HepG2 (cell line): Measurements from ENCODE around the gene SERTAD3. TPM values are rescaled to one million over a fixed set of nuclear protein-coding genes. Genes with fewer than 3 reads are reported as not detected.

ENCODE experiments used
- CREB1 ChIP-seq, 2 experiments: fragments of 450-650 bp in 1 of 2; IDR thresholded peaks; 2 replicates each; pipeline ENCODE4 v1.6.1; 2016 to 2017; ENCODE audit warnings: control low read depth in 1 of 2, mild to moderate bottlenecking in 1 of 2, missing compliant biosample characterization in 1 of 2, missing genetic modification characterization in 1 of 2
- GATAD2A ChIP-seq: IDR thresholded peaks from 2 replicates; pipeline ENCODE4 v1.6.1; 2016
- NFKB2 ChIP-seq: sonication (generic); formaldehyde crosslinking; IDR thresholded peaks from 2 replicates; pipeline ENCODE4 v1.4.0; 2020; ENCODE audit warnings: missing genetic modification reagents, borderline replicate concordance
- PITX1 ChIP-seq: sonication (generic); formaldehyde crosslinking; IDR thresholded peaks from 2 replicates; pipeline ENCODE4 v1.5.1; 2020; ENCODE audit warnings: mild to moderate bottlenecking, missing genetic modification reagents
- RORA ChIP-seq: sonication (generic); formaldehyde crosslinking; IDR thresholded peaks from 2 replicates; pipeline ENCODE4 v1.5.0; 2020; ENCODE audit warnings: mild to moderate bottlenecking, missing genetic modification reagents, moderate library complexity
- RXRA ChIP-seq: sonication (generic); formaldehyde crosslinking; IDR thresholded peaks from 2 replicates; pipeline ENCODE4 v1.5.1; 2020; ENCODE audit warnings: missing genetic modification reagents
- SAP130 ChIP-seq: IDR thresholded peaks from 2 replicates; pipeline ENCODE4 v1.6.1; 2016; ENCODE audit warnings: low read depth
- SIN3B ChIP-seq: fragments of 150-350 bp; IDR thresholded peaks from 2 replicates; pipeline ENCODE4 v1.6.1; 2014; ENCODE audit warnings: low read length
- SMC3 ChIP-seq: IDR thresholded peaks from 2 replicates; pipeline ENCODE4 v1.6.1; 2011; ENCODE audit warnings: low read length, improper control_type of control experiment
- SOX13 ChIP-seq, 3 experiments: fragments of 450-650 bp in 1 of 3; sonication (generic) in 1 of 3; formaldehyde crosslinking in 1 of 3; IDR thresholded peaks in 2 of 3; conservative IDR thresholded peaks in 1 of 3; 2 replicates each; pipeline versions ENCODE4 v1.5.0 to v1.6.1; 2016 to 2020; ENCODE audit warnings: antibody characterized with exemption in 1 of 3, mild to moderate bottlenecking in 1 of 3, missing compliant biosample characterization in 1 of 3, missing genetic modification reagents in 1 of 3, moderate library complexity in 1 of 3
- SP5 ChIP-seq: IDR thresholded peaks from 2 replicates; pipeline ENCODE4 v1.6.1; 2016; ENCODE audit warnings: low read depth, borderline replicate concordance
- SUZ12 ChIP-seq: fragments of 150-350 bp; IDR thresholded peaks from 2 replicates; pipeline ENCODE4 v1.6.1; 2014; ENCODE audit warnings: low read depth, low read length
- TGIF2 ChIP-seq: IDR thresholded peaks from 2 replicates; pipeline ENCODE4 v1.6.1; 2016; ENCODE audit warnings: control low read depth, missing compliant biosample characterization
- YEATS2 ChIP-seq: sonication (generic); formaldehyde crosslinking; IDR thresholded peaks from 2 replicates; pipeline ENCODE4 v1.4.0; 2020; ENCODE audit warnings: missing genetic modification reagents, borderline replicate concordance
- YY1 ChIP-seq: IDR thresholded peaks from 2 replicates; pipeline ENCODE4 v1.6.1; 2011; ENCODE audit warnings: low read length, low read depth, moderate library complexity, mild to moderate bottlenecking; ENCODE audit not compliant: insufficient read depth, insufficient replicate concordance
- ZFAT ChIP-seq: sonication (generic); formaldehyde crosslinking; conservative IDR thresholded peaks from 2 replicates; pipeline ENCODE4 v1.8.1; 2023; ENCODE audit warnings: missing genetic modification reagents, inconsistent platforms
- ZNF232 ChIP-seq: sonication (generic); formaldehyde crosslinking; IDR thresholded peaks from 2 replicates; pipeline ENCODE4 v1.4.0; 2020; ENCODE audit warnings: missing genetic modification reagents, borderline replicate concordance
- ZNF564 ChIP-seq: sonication (generic); formaldehyde crosslinking; IDR thresholded peaks from 2 replicates; pipeline ENCODE4 v1.8.1; 2023; ENCODE audit warnings: mild to moderate bottlenecking, missing genetic modification reagents
- ZNF572 ChIP-seq: sonication (generic); formaldehyde crosslinking; IDR thresholded peaks from 2 replicates; pipeline ENCODE4 v1.5.1; 2020; ENCODE audit warnings: mild to moderate bottlenecking, missing genetic modification reagents
- ZNF766 ChIP-seq: sonication (generic); formaldehyde crosslinking; IDR thresholded peaks from 2 replicates; pipeline ENCODE4 v1.5.0; 2020; ENCODE audit warnings: missing genetic modification reagents, borderline replicate concordance
- ZSCAN12 ChIP-seq: sonication (generic); formaldehyde crosslinking; IDR thresholded peaks from 2 replicates; pipeline ENCODE4 v1.9.0; 2021; ENCODE audit warnings: mild to moderate bottlenecking, missing genetic modification reagents
- ZSCAN30 ChIP-seq: sonication (generic); formaldehyde crosslinking; IDR thresholded peaks from 2 replicates; pipeline ENCODE4 v1.5.0; 2020; ENCODE audit warnings: mild to moderate bottlenecking, missing genetic modification reagents
- ZZZ3 ChIP-seq: sonication (generic); formaldehyde crosslinking; IDR thresholded peaks from 2 replicates; pipeline ENCODE4 v1.4.0; 2020; ENCODE audit warnings: missing genetic modification reagents, mild to moderate bottlenecking, borderline replicate concordance
- polyA plus RNA-seq, 8 experiments: library from polyadenylated mRNA; depleted of rRNA in 3 of 8; stranded (reverse) in 7 of 8; unstranded in 1 of 8; fragments of >200 nt; fragmentation: Illumina TruSeq in 4 of 8; extraction: Trizol in 4 of 8; gene quantifications; 2 replicates each; pipeline versions ENCODE4 v1.2.1 to v1.2.3, GENCODE V29; 2011 to 2016; ENCODE audit warnings: low read depth in 4 of 8, missing spikeins in 1 of 8, mixed read lengths in 1 of 8; ENCODE audit not compliant: insufficient read depth in 1 of 8
- total RNA-seq, 5 experiments: library from RNA; depleted of rRNA; stranded (reverse); fragments of >200 nt; fragmentation: Illumina TruSeq; extraction: Trizol; gene quantifications; 2 replicates each; pipeline ENCODE4 v1.2.3, GENCODE V29; 2016; ENCODE audit warnings: low read depth in 1 of 5
- TF ChIP-seq, protein P1 (sequence below): sonication (generic); formaldehyde crosslinking; conservative IDR thresholded peaks from 2 replicates; pipeline ENCODE4 v1.4.0; 2020; ENCODE audit warnings: missing genetic modification reagents
- TF ChIP-seq, protein P2 (sequence below): sonication (generic); formaldehyde crosslinking; IDR thresholded peaks from 2 replicates; pipeline ENCODE4 v1.5.1; 2020; ENCODE audit warnings: mild to moderate bottlenecking, moderate library complexity, missing genetic modification reagents
- TF ChIP-seq, protein P3 (sequence below): IDR thresholded peaks from 2 replicates; pipeline ENCODE4 v1.6.1; 2016; ENCODE audit warnings: low read depth, control low read depth

SERTAD3 gene
- total and polyA plus RNA-seq, 2 of the 13 experiments (the other 11 are each of a cell fraction or from before 2014, with no cell fraction given) = 9.6 to 16.9 TPM

DNA sequence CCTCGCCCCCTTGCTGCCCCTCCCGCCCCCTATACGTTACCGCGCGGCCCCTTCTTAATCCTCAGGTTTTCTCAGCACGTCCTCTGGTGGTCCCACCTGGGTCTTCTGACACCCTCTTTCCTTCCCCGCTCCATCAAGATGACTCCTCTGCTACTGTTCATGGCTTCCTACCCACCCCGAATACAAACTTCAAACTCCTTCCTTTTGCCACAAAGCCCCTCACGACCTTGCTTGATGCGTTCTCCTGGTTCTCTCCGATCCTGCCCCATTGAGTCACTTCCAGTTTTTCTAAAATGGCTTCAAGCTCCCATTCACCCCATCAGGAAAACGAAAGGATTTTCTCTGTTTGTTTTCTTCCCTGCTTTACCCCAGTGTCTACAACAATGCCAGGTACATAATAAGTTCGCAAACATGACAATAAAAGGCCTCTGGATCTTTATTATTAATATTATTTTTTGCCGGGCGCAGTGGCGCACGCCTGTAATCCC lies 734 bp upstream of the SERTAD3 start (continued):
- TF ChIP-seq PITX1 (CRISPR knock-in tag) = peak; percentile 75; the same call in 1 of the 2 replicates
- no peak for TF ChIP-seq ZSCAN12
- peak; percentile 64 for TF ChIP-seq SMC3
- TF ChIP-seq ZNF766 (CRISPR knock-in tag) = peak; percentile 7; the same call in 1 of the 2 replicates
- TF ChIP-seq ZNF564 (CRISPR knock-in tag) = 0 out of 2 replicates have a peak, but pooled peaks have one; percentile 3
- TF ChIP-seq, protein P1, sequence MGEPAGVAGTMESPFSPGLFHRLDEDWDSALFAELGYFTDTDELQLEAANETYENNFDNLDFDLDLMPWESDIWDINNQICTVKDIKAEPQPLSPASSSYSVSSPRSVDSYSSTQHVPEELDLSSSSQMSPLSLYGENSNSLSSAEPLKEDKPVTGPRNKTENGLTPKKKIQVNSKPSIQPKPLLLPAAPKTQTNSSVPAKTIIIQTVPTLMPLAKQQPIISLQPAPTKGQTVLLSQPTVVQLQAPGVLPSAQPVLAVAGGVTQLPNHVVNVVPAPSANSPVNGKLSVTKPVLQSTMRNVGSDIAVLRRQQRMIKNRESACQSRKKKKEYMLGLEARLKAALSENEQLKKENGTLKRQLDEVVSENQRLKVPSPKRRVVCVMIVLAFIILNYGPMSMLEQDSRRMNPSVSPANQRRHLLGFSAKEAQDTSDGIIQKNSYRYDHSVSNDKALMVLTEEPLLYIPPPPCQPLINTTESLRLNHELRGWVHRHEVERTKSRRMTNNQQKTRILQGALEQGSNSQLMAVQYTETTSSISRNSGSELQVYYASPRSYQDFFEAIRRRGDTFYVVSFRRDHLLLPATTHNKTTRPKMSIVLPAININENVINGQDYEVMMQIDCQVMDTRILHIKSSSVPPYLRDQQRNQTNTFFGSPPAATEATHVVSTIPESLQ (CRISPR knock-in tag) = 0 out of 2 replicates have a peak, but pooled peaks have one; percentile 8
- TF ChIP-seq SAP130 (CRISPR knock-in tag) = no peak
- no peak for TF ChIP-seq NFKB2 (CRISPR knock-in tag)
- TF ChIP-seq YEATS2 = peak; percentile 6; the same call in 1 of the 2 replicates
- no peak for TF ChIP-seq RORA
- TF ChIP-seq ZNF232 (CRISPR knock-in tag) = no peak
- TF ChIP-seq SUZ12 = no peak
- no peak for TF ChIP-seq ZFAT (CRISPR knock-in tag)
- TF ChIP-seq RXRA (CRISPR knock-in tag) = no peak
- no peak for TF ChIP-seq SIN3B
- no peak for TF ChIP-seq CREB1 (IDR thresholded peaks at IDR 0.05)
- peak; percentile 41; the same call in 1 of the 2 replicates for TF ChIP-seq CREB1 (CRISPR knock-in tag; IDR thresholded peaks at IDR 0.05)
- TF ChIP-seq GATAD2A (CRISPR knock-in tag) = peak; percentile 33; the same call in 1 of the 2 replicates
- no peak for TF ChIP-seq SOX13 (IDR thresholded peaks at IDR 0.05)
- TF ChIP-seq SOX13 (CRISPR knock-in tag; conservative IDR thresholded peaks at IDR 0.05 in 1 of 2, IDR thresholded peaks at IDR 0.05 in 1 of 2) = no peak
- TF ChIP-seq, protein P2, sequence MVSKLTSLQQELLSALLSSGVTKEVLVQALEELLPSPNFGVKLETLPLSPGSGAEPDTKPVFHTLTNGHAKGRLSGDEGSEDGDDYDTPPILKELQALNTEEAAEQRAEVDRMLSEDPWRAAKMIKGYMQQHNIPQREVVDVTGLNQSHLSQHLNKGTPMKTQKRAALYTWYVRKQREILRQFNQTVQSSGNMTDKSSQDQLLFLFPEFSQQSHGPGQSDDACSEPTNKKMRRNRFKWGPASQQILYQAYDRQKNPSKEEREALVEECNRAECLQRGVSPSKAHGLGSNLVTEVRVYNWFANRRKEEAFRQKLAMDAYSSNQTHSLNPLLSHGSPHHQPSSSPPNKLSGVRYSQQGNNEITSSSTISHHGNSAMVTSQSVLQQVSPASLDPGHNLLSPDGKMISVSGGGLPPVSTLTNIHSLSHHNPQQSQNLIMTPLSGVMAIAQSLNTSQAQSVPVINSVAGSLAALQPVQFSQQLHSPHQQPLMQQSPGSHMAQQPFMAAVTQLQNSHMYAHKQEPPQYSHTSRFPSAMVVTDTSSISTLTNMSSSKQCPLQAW (CRISPR knock-in tag) = peak; percentile 65; the same call in 1 of the 2 replicates
- no peak for TF ChIP-seq SP5
- TF ChIP-seq, protein P3, sequence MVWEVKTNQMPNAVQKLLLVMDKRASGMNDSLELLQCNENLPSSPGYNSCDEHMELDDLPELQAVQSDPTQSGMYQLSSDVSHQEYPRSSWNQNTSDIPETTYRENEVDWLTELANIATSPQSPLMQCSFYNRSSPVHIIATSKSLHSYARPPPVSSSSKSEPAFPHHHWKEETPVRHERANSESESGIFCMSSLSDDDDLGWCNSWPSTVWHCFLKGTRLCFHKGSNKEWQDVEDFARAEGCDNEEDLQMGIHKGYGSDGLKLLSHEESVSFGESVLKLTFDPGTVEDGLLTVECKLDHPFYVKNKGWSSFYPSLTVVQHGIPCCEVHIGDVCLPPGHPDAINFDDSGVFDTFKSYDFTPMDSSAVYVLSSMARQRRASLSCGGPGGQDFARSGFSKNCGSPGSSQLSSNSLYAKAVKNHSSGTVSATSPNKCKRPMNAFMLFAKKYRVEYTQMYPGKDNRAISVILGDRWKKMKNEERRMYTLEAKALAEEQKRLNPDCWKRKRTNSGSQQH (CRISPR knock-in tag) = 0 out of 2 replicates have a peak, but pooled peaks have one; percentile 47
- TF ChIP-seq ZZZ3 (CRISPR knock-in tag) = no peak
- no peak for TF ChIP-seq ZNF572 (CRISPR knock-in tag)
- TF ChIP-seq TGIF2 (CRISPR knock-in tag) = 0 out of 2 replicates have a peak, but pooled peaks have one; percentile 3
- no peak for TF ChIP-seq ZSCAN30
- peak; percentile 11 for TF ChIP-seq YY1
